MCF 10A (cell line): ENCODE measurements around the gene GREB1. TPM values are rescaled to one million over a fixed set of nuclear protein-coding genes. Genes with fewer than 3 reads are reported as not detected.

ENCODE experiments used
- BruUV-seq: library from RNA; stranded (reverse); fragments of 400-500 nt; replicated peaks from 2 replicates; lab custom pipeline; 2021; lab: Mats Ljungman, UMichigan
- CTCF ChIA-PET: fragments of 300-600 bp; sonication (Branson Sonifier 250); formaldehyde crosslinking; extraction: SDS; loops from one replicate; lab custom pipeline; 2021; ENCODE audit warnings: antibody characterized with exemption, inconsistent platforms; lab: Yijun Ruan, JAX
- POLR2A ChIA-PET: fragments of 300-600, 350-650 bp; sonication (Branson Sonifier 250); formaldehyde crosslinking; extraction: SDS; loops from one replicate; lab custom pipeline; 2020; ENCODE audit warnings: antibody characterized with exemption, inconsistent platforms; lab: Yijun Ruan, JAX
- DNase-seq: peaks from one replicate; pipeline ENCODE4 v3.0.0-alpha.2; 2018; ENCODE audit not compliant: unreplicated experiment
- H3K27ac Mint-ChIP-seq: one replicate; pipeline ENCODE4 v1.8.0; 2022; ENCODE audit warnings: mild to moderate bottlenecking, low read depth, mixed read lengths; ENCODE audit not compliant: unreplicated experiment
- H3K27me3 Mint-ChIP-seq: one replicate; pipeline ENCODE4 v1.8.0; 2022; ENCODE audit warnings: mixed read lengths; ENCODE audit not compliant: insufficient read depth, unreplicated experiment
- H3K36me3 Mint-ChIP-seq: one replicate; pipeline ENCODE4 v1.8.0; 2022; ENCODE audit warnings: mild to moderate bottlenecking, moderate library complexity, mixed read lengths; ENCODE audit not compliant: insufficient read depth, unreplicated experiment
- H3K4me1 Mint-ChIP-seq: one replicate; pipeline ENCODE4 v1.8.0; 2022; ENCODE audit warnings: mixed read lengths; ENCODE audit not compliant: insufficient read depth, unreplicated experiment
- H3K4me3 Mint-ChIP-seq: one replicate; pipeline ENCODE4 v1.8.0; 2022; ENCODE audit warnings: mild to moderate bottlenecking, moderate library complexity, mixed read lengths; ENCODE audit not compliant: unreplicated experiment
- H3K9me3 Mint-ChIP-seq: one replicate; pipeline ENCODE4 v1.8.0; 2022; ENCODE audit warnings: mixed read lengths; ENCODE audit not compliant: unreplicated experiment
- intact Hi-C: fragments of 100-400 bp; cut with micrococcal nuclease; formaldehyde crosslinking; loops from 2 replicates; pipeline ENCODE4 v1.14.1; 2022
- total RNA-seq: library from RNA; stranded (reverse); gene quantifications from 2 replicates; pipeline ENCODE4 v1.2.3, GENCODE V29; 2022
- TF ChIP-seq, protein P1 (sequence below): fragments of 200-600 bp; IDR thresholded peaks from one replicate; pipeline ENCODE4 v1.8.0; 2022; ENCODE audit warnings: antibody characterized with exemption, mild to moderate bottlenecking; ENCODE audit not compliant: unreplicated experiment

Gene GREB1
- total RNA-seq, 1 experiment from 2014 or later: 1.7 TPM

DNA sequence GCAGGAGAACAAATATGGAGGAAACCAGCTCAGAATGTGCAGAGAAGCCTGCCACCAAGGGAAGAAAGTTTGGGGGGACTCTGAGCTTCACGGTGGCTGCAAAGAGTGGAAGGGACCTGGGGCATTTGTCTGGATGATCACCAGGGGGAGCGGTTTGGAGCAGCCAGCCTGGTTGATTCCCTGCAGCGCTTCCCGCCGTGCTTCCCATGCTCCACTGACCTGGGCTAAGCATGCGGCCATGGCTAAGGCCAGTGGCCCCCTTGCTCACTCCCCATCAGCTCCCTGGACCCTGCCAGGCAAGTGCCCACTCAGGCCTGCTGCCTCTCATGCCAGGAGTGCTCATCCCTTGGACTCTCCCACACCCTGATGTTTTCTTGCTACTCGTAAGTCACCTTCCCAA is 109.1 kb downstream of the GREB1 start:
- Mint-ChIP-seq H3K4me1 (no peaks in the 10 kb centered on the region), H3K36me3 (no peaks in the 10 kb centered on the region), H3K4me3 (no peak overlapping the region), H3K27me3 (no peaks in the 10 kb centered on the region), H3K27ac (no peak overlapping the region), H3K9me3 (no peaks in the 10 kb centered on the region)
- intact Hi-C loops: no loop called here
- DNase-seq: no peak
- POLR2A ChIA-PET: interaction anchor here (1.1 kb wide), 2 partner anchors 14 to 33 kb away, joined by 3 read pairs; no protein-coding TSS in a partner anchor
- CTCF ChIA-PET: interaction anchor here (0.6 to 1.1 kb wide), 3 partner anchors 9 to 164 kb away, joined by 3 read pairs; no protein-coding TSS in a partner anchor
- no TSS peak for BruUV-seq
- TF ChIP-seq, protein P1, sequence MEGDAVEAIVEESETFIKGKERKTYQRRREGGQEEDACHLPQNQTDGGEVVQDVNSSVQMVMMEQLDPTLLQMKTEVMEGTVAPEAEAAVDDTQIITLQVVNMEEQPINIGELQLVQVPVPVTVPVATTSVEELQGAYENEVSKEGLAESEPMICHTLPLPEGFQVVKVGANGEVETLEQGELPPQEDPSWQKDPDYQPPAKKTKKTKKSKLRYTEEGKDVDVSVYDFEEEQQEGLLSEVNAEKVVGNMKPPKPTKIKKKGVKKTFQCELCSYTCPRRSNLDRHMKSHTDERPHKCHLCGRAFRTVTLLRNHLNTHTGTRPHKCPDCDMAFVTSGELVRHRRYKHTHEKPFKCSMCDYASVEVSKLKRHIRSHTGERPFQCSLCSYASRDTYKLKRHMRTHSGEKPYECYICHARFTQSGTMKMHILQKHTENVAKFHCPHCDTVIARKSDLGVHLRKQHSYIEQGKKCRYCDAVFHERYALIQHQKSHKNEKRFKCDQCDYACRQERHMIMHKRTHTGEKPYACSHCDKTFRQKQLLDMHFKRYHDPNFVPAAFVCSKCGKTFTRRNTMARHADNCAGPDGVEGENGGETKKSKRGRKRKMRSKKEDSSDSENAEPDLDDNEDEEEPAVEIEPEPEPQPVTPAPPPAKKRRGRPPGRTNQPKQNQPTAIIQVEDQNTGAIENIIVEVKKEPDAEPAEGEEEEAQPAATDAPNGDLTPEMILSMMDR: no peak

DNA sequence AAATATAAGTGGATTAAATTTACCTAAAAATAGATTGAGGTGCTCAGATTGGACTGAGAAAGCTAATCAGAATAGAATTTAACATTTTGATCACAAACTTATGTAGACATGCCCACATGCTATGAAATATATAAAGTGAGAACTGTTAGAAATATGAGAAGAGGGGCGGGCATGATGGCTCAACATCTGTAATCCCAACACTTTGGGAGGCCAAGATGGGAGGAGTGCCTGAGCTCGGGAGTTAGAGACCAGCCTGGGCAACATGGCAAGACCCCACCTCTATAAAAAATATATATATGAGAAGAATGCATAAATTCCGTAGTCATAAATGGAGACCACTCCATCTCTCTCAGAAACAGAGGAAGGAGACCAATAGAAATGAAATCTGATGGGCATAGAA is 110.4 kb downstream of the GREB1 start:
- Mint-ChIP-seq H3K27ac (no peak overlapping the region), H3K9me3 (no peaks in the 10 kb centered on the region), H3K4me1 (no peaks in the 10 kb centered on the region), H3K36me3 (no peaks in the 10 kb centered on the region), H3K4me3 (no peak overlapping the region), H3K27me3 (no peaks in the 10 kb centered on the region)
- ChIA-PET POLR2A (no interaction called here), CTCF (no interaction called here)
- DNase-seq: no peak
- TF ChIP-seq, protein P1: no peak
- no TSS peak for BruUV-seq
- intact Hi-C loops: no loop called here

DNA sequence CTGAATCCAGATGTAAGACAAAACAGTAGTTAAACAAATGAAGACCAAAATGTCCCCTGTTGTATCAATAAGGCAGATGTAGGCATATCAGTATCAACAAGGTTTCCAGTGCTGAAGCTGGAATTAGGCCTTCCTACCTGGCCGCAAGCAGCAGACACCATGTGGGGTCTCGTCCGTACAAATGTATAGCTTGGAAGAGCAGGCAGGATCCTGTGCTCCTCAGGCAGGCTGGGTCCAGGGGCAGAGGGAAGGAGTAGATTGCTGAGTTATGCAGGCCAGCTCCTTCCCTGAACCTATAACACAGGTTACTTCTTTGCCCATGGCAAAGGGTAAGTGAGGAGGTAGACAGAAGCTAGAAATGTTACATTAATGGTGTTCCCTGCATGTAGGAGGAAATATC is 112.7 kb downstream of the GREB1 start:
- H3K27ac Mint-ChIP-seq: no peak overlapping the region
- no peaks in the 10 kb centered on the region for H3K27me3 Mint-ChIP-seq
- intact Hi-C loops: no loop called here
- DNase-seq: no peak
- H3K4me1 Mint-ChIP-seq: no peaks in the 10 kb centered on the region
- POLR2A ChIA-PET: interaction anchor here (0.7 kb wide), 1 partner anchor 400 kb away, joined by 3 read pairs; no protein-coding TSS in a partner anchor
- H3K4me3 Mint-ChIP-seq: no peak overlapping the region
- BruUV-seq: no TSS peak
- H3K36me3 Mint-ChIP-seq: no peaks in the 10 kb centered on the region
- no peaks in the 10 kb centered on the region for H3K9me3 Mint-ChIP-seq
- TF ChIP-seq, protein P1: no peak
- CTCF ChIA-PET: interaction anchor here (0.7 kb wide), 1 partner anchor 15 kb away, joined by 4 read pairs; no protein-coding TSS in a partner anchor

DNA sequence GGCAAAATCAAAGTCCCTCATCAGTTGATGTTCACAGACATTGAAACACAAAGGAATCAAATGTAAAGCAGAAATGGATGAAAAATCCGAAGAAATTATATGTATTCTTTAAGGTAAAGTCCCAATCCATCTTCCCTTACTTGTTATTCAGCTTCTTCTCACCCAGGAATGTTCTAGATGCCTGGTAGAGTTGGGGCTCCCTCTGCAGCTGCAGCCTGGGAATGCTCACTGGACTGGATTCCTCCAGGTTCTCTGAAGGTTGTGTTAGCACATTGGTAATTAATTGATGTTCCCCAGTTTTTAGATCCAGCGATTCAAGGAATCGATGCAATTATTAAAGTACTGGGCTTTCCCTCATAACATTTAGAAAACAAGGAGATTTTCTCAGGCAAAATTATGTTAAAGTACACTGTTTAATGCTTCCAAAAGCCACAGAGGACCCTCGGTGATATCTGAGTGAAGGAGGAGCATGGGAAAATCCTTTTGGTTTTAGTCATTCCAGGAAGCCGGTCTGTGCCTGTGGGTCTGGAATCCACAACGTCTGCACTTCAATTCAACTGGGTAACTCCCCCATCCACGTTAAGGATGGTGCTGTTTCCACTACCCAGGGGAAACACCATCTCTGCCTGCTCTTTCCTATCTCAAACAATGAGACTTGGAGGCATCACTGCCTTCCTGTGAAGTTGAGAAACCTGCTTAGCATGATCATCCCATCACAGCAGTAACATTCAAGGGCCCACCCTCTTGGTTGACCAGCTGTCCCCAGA is 114.2 kb downstream of the GREB1 start:
- Mint-ChIP-seq H3K4me1 (no peaks in the 10 kb centered on the region), H3K4me3 (no peak overlapping the region), H3K9me3 (no peaks in the 10 kb centered on the region), H3K27ac (no peak overlapping the region), H3K36me3 (no peaks in the 10 kb centered on the region), H3K27me3 (no peaks in the 10 kb centered on the region)
- ChIA-PET POLR2A (interaction anchor here (0.6 kb wide), 1 partner anchor 94 kb away, joined by 5 read pairs; no protein-coding TSS in a partner anchor), CTCF (interaction anchor here (0.6 to 1.1 kb wide), 2 partner anchors 9 to 36 kb away, joined by 3 read pairs; no protein-coding TSS in a partner anchor)
- BruUV-seq: no TSS peak
- DNase-seq: peak; percentile 27
- TF ChIP-seq, protein P1: peak; percentile 24
- intact Hi-C loops: loop anchor here (1.0 kb wide), 1 partner anchor 170 kb away; no protein-coding TSS in a partner anchor
